NT2/D1 (cell line): Measurements from ENCODE around the gene RHOBTB1.

Experiments
- DNase-seq: peaks from one replicate; pipeline ENCODE4 v3.0.0-alpha.2; 2011; ENCODE audit warnings: low read depth, low spot score
- H3K27me3 ChIP-seq: 2 replicates; pipeline ENCODE4 v1.6.0; 2011; ENCODE audit warnings: mild to moderate bottlenecking; ENCODE audit not compliant: insufficient read length, insufficient read depth
- H3K36me3 ChIP-seq: 2 replicates; pipeline ENCODE4 v1.6.1; 2011; ENCODE audit warnings: mild to moderate bottlenecking, low read length, mixed read lengths; ENCODE audit not compliant: insufficient read depth, insufficient read length
- H3K4me1 ChIP-seq: 2 replicates; pipeline ENCODE4 v1.5.1; 2011; ENCODE audit not compliant: insufficient read depth, insufficient read length
- H3K4me3 ChIP-seq: 2 replicates; pipeline ENCODE4 v1.5.1; 2011; ENCODE audit warnings: low read depth; ENCODE audit not compliant: insufficient read length
- H3K9ac ChIP-seq: 2 replicates; pipeline ENCODE4 v1.6.0; 2011; ENCODE audit warnings: low read depth; ENCODE audit not compliant: insufficient read length
- H3K9me3 ChIP-seq: 2 replicates; pipeline ENCODE4 v1.5.1; 2011; ENCODE audit warnings: mild to moderate bottlenecking, low read length; ENCODE audit not compliant: insufficient read depth
- SUZ12 ChIP-seq: IDR thresholded peaks from 2 replicates; pipeline ENCODE4 v1.6.1; 2011; ENCODE audit not compliant: insufficient read length, insufficient read depth; ENCODE audit errors: extremely low read depth
- YY1 ChIP-seq: IDR thresholded peaks from 2 replicates; pipeline ENCODE4 v1.6.1; 2011; ENCODE audit not compliant: insufficient read length, insufficient read depth
- ZNF274 ChIP-seq: IDR thresholded peaks from 2 replicates; pipeline ENCODE4 v1.6.1; 2011; ENCODE audit warnings: mild to moderate bottlenecking, low read depth, low read length

The RHOBTB1 gene

DNA sequence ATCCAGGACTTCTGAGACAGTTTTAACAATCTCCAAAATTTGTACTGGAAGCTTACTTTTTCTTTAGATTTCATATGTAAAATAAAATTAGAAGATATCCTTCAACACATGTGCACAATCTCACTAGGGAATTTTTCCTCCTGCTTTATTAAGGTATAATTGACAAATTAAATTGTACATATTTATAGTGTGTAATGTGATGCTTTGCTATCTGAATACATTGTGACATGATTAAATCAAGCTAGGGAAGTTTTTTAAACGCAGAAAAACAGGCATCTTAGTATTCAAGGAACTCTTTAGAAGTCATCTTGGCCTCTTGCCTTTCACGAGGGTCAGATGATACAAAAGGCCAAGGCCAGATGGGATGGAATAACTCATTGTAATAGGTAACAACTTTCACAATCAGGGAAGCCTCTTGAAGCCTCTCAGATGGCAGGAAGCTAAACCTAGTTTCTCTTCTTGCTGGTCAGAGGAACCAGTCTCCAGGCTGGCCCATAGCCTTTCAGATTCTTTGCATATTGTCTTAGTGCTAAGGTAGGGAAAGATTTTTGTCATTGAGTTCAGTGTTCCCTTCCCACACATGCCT is 78.7 kb downstream of the RHOBTB1 start:
- no peak for DNase-seq
- Histone ChIP-seq H3K9ac (no peak overlapping the region), H3K9me3 (no peaks in the 10 kb centered on the region), H3K4me1 (no peaks in the 10 kb centered on the region), H3K36me3 (no peaks in the 10 kb centered on the region), H3K4me3 (no peak overlapping the region), H3K27me3 (no peaks in the 10 kb centered on the region)
- TF ChIP-seq SUZ12 (no peak), YY1 (no peak), ZNF274 (no peak)

DNA sequence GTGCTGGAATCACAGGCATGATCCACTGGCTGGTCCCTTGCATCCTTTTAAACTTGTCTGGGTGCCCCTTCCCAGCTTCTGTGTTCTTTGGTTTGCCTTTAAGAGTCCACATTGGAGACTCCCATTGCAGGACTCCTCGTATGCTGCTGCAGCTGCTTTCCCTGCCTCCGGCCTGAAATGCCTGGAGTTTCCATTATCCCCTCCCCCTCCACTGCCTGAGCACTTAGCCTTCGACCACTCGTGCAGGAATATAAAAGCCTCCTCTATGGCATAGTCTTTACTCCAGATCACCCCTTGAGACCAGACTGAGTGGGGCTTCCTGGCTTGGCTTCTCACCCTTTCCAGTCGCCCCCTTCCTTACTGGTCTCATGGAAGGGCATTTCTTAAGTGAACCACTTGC is 80.2 kb downstream of the RHOBTB1 start:
- Histone ChIP-seq H3K4me3 (no peak overlapping the region), H3K36me3 (no peaks in the 10 kb centered on the region), H3K9me3 (no peaks in the 10 kb centered on the region), H3K4me1 (no peaks in the 10 kb centered on the region), H3K9ac (no peak overlapping the region), H3K27me3 (no peaks in the 10 kb centered on the region)
- DNase-seq, result no peak
- TF ChIP-seq ZNF274 (no peak), YY1 (no peak), SUZ12 (no peak)

DNA sequence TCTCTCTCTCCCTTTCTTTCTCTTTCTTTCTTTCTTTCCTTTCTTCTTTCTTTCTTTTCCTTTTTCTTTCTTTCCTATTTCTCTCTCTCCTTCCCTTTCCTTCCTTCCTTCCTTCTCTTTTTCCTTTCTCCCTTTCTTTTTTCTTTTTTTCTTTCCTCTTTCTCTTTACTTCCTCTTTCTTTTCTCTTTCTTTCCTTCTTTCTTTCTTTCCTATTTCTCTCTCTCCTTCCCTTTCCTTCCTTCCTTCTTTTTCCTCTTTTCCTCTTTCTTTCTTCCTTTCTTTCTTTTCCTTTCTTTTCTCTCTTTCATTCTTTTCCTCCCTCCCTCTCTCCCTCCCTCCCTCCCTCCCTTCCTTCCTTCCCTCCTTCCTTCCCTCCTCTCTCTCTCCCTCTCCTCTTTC is 81.5 kb downstream of the RHOBTB1 start:
- Histone ChIP-seq H3K36me3 (no peaks in the 10 kb centered on the region), H3K9me3 (no peaks in the 10 kb centered on the region), H3K27me3 (no peaks in the 10 kb centered on the region), H3K9ac (no peak overlapping the region), H3K4me1 (no peaks in the 10 kb centered on the region), H3K4me3 (no peak overlapping the region)
- no peak for TF ChIP-seq YY1
- TF ChIP-seq SUZ12, result no peak
- no peak for TF ChIP-seq ZNF274
- DNase-seq, result no peak

DNA sequence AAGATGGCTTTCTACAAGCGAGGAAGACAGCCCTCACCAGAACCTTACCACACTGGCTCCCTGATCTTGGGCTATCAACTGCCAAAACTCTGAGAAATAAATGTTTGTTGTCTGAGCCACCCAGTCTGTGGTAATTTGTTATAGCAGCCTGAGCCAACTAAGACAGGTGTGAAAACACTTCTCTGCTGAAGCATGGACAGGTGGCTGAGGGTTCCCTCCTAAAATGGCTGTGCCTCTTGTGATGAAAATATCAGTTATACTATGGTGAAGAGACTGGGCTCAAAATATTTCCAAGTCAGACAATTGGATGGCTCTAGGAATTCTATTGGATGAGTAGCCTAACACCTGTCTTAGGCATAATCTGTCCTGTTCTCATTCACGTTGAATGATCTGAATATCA is 87.6 kb downstream of the RHOBTB1 start:
- TF ChIP-seq YY1 (no peak), ZNF274 (no peak), SUZ12 (no peak)

DNA sequence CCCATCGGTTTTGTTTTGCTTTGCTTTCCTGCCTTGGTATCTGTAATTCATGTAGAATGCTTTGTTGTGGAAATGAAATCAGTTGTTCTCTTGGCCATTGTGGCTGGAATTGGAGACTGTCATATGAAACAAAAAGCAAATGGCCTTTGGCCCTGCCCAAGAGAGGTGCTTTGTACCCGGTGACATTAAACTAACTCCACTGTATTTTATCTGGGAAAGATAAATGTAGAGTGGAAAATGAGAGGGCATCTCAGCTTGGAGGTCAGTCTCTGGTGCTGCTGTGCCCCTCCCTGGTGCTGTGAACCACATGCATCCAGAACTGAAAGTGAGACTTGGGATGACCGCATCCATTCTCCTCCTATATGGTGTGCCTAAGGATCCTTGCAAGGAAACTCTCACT is 90.3 kb downstream of the RHOBTB1 start:
- DNase-seq, result no peak
- H3K36me3 ChIP-seq, result no peaks in the 10 kb centered on the region
- peaks cover 2% of the 10 kb centered on the region for H3K4me1 ChIP-seq
- no peaks in the 10 kb centered on the region for H3K27me3 ChIP-seq
- no peak for TF ChIP-seq SUZ12
- TF ChIP-seq YY1, result no peak
- TF ChIP-seq ZNF274, result no peak
- no peak overlapping the region for H3K4me3 ChIP-seq
- H3K9me3 ChIP-seq, result no peaks in the 10 kb centered on the region
- H3K9ac ChIP-seq, result no peak overlapping the region

More for the DNA sequence above, 87.6 kb downstream of the RHOBTB1 start:
- no peaks in the 10 kb centered on the region for H3K27me3 ChIP-seq
- peaks cover 2% of the 10 kb centered on the region for H3K4me1 ChIP-seq
- H3K4me3 ChIP-seq, result no peak overlapping the region
- no peak for DNase-seq
- no peaks in the 10 kb centered on the region for H3K36me3 ChIP-seq
- no peaks in the 10 kb centered on the region for H3K9me3 ChIP-seq
- H3K9ac ChIP-seq, result no peak overlapping the region

DNA sequence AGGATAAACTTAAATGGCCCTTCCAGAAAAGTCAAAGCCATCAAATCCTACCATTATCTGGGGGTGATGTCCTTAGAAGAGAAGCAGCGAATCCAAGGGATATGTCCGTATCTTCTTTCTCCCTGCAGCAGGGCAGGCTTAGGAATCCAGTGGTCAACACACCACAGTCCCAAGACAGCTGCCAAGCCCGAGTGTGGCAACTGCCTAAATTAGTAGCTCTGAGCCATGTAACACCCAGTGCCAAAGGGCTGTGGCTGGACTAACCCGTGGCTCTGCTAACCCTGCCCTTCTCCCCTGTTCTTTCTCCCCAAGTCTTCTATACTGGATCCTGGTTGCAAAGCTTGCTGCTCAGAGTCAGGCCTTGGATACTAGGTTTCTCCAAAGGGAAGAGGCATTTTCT is 90.9 kb downstream of the RHOBTB1 start:
- Histone ChIP-seq H3K27me3 (no peaks in the 10 kb centered on the region), H3K9ac (no peak overlapping the region), H3K9me3 (no peaks in the 10 kb centered on the region), H3K4me1 (peaks cover 2% of the 10 kb centered on the region), H3K36me3 (no peaks in the 10 kb centered on the region), H3K4me3 (no peak overlapping the region)
- no peak for DNase-seq
- TF ChIP-seq SUZ12, result no peak
- TF ChIP-seq YY1, result no peak
- TF ChIP-seq ZNF274, result no peak

DNA sequence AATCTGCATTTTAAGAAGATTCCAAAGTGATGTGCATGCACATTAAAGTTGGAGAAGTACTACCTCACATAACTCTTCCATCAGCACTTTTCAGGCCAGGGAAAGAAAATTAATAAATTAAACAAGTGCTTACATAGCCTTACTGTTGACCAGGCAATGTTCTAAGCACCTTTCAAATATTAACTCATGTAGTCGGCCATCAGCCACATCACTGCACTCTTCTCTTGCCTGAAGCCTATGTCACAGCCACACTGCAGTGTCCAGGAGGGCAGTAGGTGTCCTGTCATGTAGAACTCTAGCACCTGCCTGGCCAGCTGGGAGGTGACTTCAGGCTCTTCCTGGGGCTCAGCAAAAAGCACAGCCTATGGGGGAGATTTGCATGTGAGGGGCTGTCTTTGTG is 94.2 kb downstream of the RHOBTB1 start:
- Histone ChIP-seq H3K4me3 (no peak overlapping the region), H3K4me1 (peaks cover 2% of the 10 kb centered on the region), H3K9ac (no peak overlapping the region), H3K9me3 (no peaks in the 10 kb centered on the region), H3K36me3 (no peaks in the 10 kb centered on the region), H3K27me3 (no peaks in the 10 kb centered on the region)
- TF ChIP-seq YY1, result no peak
- TF ChIP-seq ZNF274, result no peak
- TF ChIP-seq SUZ12, result no peak
- no peak for DNase-seq
